KMS-11 (cell line): Measurements from ENCODE around the gene OR52H1.

Source experiments
- H2AFZ ChIP-seq: fragments of 200-600 bp; sonication (generic); 2 replicates; pipeline ENCODE4 v1.6.1; 2016; ENCODE audit warnings: antibody characterized with exemption, mixed run types, low read depth
- H3K27ac ChIP-seq: fragments of 200-600 bp; sonication (generic); 2 replicates; pipeline ENCODE4 v1.6.1; 2016; ENCODE audit warnings: mild to moderate bottlenecking, mixed run types
- H3K27me3 ChIP-seq: fragments of 200-600 bp; sonication (generic); 2 replicates; pipeline ENCODE4 v1.6.1; 2017; ENCODE audit warnings: mild to moderate bottlenecking, low read depth, mixed run types, moderate library complexity; ENCODE audit not compliant: insufficient read depth
- H3K36me3 ChIP-seq: fragments of 200-600 bp; sonication (generic); 2 replicates; pipeline ENCODE4 v1.6.1; 2017; ENCODE audit warnings: mild to moderate bottlenecking, mixed run types; ENCODE audit not compliant: insufficient read depth
- H3K4me1 ChIP-seq: fragments of 200-600 bp; sonication (generic); 2 replicates; pipeline ENCODE4 v1.6.1; 2016; ENCODE audit warnings: mild to moderate bottlenecking, low read depth, mixed run types; ENCODE audit not compliant: poor library complexity, severe bottlenecking
- H3K4me2 ChIP-seq: fragments of 200-600 bp; sonication (generic); 2 replicates; pipeline ENCODE4 v1.7.0; 2016; ENCODE audit warnings: mild to moderate bottlenecking, mixed run types
- H3K4me3 ChIP-seq: fragments of 200-600 bp; sonication (generic); IDR thresholded peaks from 2 replicates; pipeline ENCODE4 v1.6.1; 2017; ENCODE audit warnings: low read depth, low read length, mixed read lengths; ENCODE audit not compliant: insufficient read depth
- H3K79me2 ChIP-seq: fragments of 200-600 bp; sonication (generic); 2 replicates; pipeline ENCODE4 v1.6.1; 2016; ENCODE audit warnings: low read depth, mixed run types; ENCODE audit not compliant: insufficient read depth
- H3K9ac ChIP-seq: fragments of 200-600 bp; sonication (generic); 2 replicates; pipeline ENCODE4 v1.6.1; 2016; ENCODE audit warnings: mild to moderate bottlenecking, mixed run types
- H4K20me1 ChIP-seq: fragments of 200-600 bp; sonication (generic); 2 replicates; pipeline ENCODE4 v1.6.1; 2016; ENCODE audit warnings: mild to moderate bottlenecking, mixed run types; ENCODE audit not compliant: insufficient read depth
- CTCF ChIP-seq: fragments of 200-600 bp; sonication (generic); conservative IDR thresholded peaks from 2 replicates; pipeline ENCODE4 v1.6.1; 2017; ENCODE audit warnings: low read depth, mild to moderate bottlenecking, antibody characterized with exemption, low read length, moderate library complexity, mixed read lengths

Gene OR52H1

DNA sequence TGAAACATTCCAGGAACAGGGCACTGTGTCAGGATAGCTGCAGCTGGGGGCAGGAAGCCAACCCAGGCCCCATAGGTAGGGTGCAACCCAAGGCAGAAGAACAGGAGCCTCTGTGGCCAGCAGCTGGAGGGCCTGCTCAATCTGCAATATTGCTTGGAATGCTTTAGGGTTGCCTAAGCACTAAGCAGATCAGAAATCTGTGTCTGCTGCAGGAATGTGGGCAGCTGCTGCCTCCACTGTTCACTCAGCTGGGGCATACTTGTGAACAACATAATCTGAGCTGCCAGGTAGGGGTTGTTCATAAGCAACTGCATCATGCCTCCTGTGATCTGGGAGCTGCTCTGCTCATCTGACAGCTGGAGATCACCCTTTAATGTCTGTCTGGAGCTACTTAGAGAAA is 33.5 kb downstream of the OR52H1 start:
- H3K27ac ChIP-seq = no peak overlapping the region
- no peak overlapping the region for H3K9ac ChIP-seq
- H3K4me2 ChIP-seq = no peak overlapping the region
- H4K20me1 ChIP-seq = no peaks in the 10 kb centered on the region
- TF ChIP-seq CTCF = no peak
- H3K27me3 ChIP-seq = no peaks in the 10 kb centered on the region
- H3K36me3 ChIP-seq = no peaks in the 10 kb centered on the region
- H3K4me3 ChIP-seq = no peak overlapping the region
- no peak overlapping the region for H2AFZ ChIP-seq
- no peaks in the 10 kb centered on the region for H3K4me1 ChIP-seq
- no peaks in the 10 kb centered on the region for H3K79me2 ChIP-seq

DNA sequence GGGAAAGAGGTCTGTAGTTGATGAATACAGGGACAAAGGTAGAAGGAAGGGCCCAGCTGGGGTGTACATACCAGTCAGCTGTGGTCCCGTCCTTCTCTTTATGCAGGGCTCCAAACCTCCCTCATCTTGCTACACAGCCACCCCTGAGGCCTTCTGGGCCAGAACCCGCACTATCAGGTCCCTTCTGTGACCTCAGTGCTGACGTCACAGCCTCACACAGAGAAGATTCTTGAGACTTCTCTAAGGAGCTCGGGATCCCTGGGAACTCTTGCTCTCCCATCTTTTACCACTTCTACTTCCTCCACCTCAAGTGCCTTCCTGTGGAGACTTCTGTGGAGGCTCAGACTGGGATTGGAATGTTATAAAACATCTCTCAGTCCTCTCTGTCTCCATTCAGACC is 38.5 kb downstream of the OR52H1 start, which contains the start of gene UBQLN3:
TSS of gene UBQLN3 (minus strand) at position 155 of the 400 bp plus-strand sequence. CDS start 399 bp downstream, outside the sequence.
- H3K27ac ChIP-seq = no peak within 1 kb of the TSS
- no peaks in the 10 kb centered on the region for H4K20me1 ChIP-seq
- H3K9ac ChIP-seq = no peak within 1 kb of the TSS
- no peaks in the 10 kb centered on the region for H3K4me1 ChIP-seq
- TF ChIP-seq CTCF = no peak
- no peak within 1 kb of the TSS for H2AFZ ChIP-seq
- H3K4me3 ChIP-seq = no peak within 1 kb of the TSS
- H3K36me3 ChIP-seq = no peaks in the 10 kb centered on the region
- H3K79me2 ChIP-seq = no peaks in the 10 kb centered on the region
- H3K27me3 ChIP-seq = no peaks in the 10 kb centered on the region
- H3K4me2 ChIP-seq = no peak within 1 kb of the TSS

- H4K20me1 ChIP-seq = no peaks in the 10 kb centered on the region
- no peaks in the 10 kb centered on the region for H3K27me3 ChIP-seq
- no peaks in the 10 kb centered on the region for H3K79me2 ChIP-seq
- H3K9ac ChIP-seq = no peak overlapping the region
- H3K4me1 ChIP-seq = no peaks in the 10 kb centered on the region
- no peak overlapping the region for H2AFZ ChIP-seq
- no peak overlapping the region for H3K4me2 ChIP-seq
- H3K4me3 ChIP-seq = no peak overlapping the region
- H3K36me3 ChIP-seq = no peaks in the 10 kb centered on the region
- no peak for TF ChIP-seq CTCF
- no peak overlapping the region for H3K27ac ChIP-seq
Measured at GRCh38 chr11:5508605-5509004, 39.7 kb downstream of the OR52H1 start.

- no peak overlapping the region for H2AFZ ChIP-seq
Measured at GRCh38 chr11:5507933-5508305, 40.4 kb downstream of the OR52H1 start.

More at GRCh38 chr11:5507933-5508305, 40.4 kb downstream of the OR52H1 start:
- no peak for TF ChIP-seq CTCF
- Histone ChIP-seq H3K4me2 (no peak overlapping the region), H3K36me3 (no peaks in the 10 kb centered on the region), H4K20me1 (no peaks in the 10 kb centered on the region), H3K79me2 (no peaks in the 10 kb centered on the region), H3K27me3 (no peaks in the 10 kb centered on the region), H3K4me3 (no peak overlapping the region), H3K27ac (no peak overlapping the region), H3K4me1 (no peaks in the 10 kb centered on the region), H3K9ac (no peak overlapping the region)
